ENCODE results near the gene GALNT18.

DNA sequence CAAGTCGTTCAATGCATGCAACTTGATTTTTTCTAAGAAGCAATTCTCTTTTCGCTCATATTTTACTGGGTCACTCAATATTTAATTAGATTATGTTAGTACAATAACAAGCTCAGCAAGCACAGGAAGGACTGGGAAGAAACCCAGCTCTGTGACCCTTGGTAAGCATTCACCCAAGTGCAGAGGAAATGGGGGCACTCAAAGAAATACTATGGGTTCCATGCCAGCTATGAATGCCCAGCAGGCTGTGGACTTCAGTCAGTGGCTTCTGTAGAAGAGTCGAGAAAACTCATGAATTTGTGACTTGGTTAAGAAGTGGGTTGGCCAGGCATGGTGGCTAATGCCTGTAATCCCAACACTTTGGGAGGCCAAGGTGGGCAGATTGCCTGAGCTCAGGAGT, 123.6 kb downstream of the GALNT18 start:
- TF ChIP-seq, protein P1, sequence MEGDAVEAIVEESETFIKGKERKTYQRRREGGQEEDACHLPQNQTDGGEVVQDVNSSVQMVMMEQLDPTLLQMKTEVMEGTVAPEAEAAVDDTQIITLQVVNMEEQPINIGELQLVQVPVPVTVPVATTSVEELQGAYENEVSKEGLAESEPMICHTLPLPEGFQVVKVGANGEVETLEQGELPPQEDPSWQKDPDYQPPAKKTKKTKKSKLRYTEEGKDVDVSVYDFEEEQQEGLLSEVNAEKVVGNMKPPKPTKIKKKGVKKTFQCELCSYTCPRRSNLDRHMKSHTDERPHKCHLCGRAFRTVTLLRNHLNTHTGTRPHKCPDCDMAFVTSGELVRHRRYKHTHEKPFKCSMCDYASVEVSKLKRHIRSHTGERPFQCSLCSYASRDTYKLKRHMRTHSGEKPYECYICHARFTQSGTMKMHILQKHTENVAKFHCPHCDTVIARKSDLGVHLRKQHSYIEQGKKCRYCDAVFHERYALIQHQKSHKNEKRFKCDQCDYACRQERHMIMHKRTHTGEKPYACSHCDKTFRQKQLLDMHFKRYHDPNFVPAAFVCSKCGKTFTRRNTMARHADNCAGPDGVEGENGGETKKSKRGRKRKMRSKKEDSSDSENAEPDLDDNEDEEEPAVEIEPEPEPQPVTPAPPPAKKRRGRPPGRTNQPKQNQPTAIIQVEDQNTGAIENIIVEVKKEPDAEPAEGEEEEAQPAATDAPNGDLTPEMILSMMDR (conservative IDR thresholded peaks at IDR 0.05) = no peak
- no peak for TF ChIP-seq ZFX (IDR thresholded peaks at IDR 0.05)
